ENCODE results near the gene SLC35F4.

The SLC35F4 gene

GRCh38 chr14:57831981-57832380 lies 33.9 kb downstream of the SLC35F4 start:
- no peak for TF ChIP-seq CTCF (IDR thresholded peaks at IDR 0.05; ENCODE audit: insufficient read depth, low read length, poor library complexity, severe bottlenecking)
- no peak for DNase-seq (ENCODE audit: extremely low read depth, insufficient read length)
- no peaks in the 10 kb centered on the region for H3K36me3 ChIP-seq (ENCODE audit: control insufficient read depth, insufficient read depth, low read length)
- H3K4me3 ChIP-seq (replicated peaks; ENCODE audit: low read depth, low read length), result no peak overlapping the region
- no peaks in the 10 kb centered on the region; the same call in 1 of the 2 replicates for H3K27me3 ChIP-seq (replicated peaks; ENCODE audit: control insufficient read depth, insufficient read depth, low read length)

GRCh38 chr14:57828713-57829112 lies 37.2 kb downstream of the SLC35F4 start:
- no peaks in the 10 kb centered on the region; the same call in 1 of the 2 replicates for H3K27me3 ChIP-seq (replicated peaks; ENCODE audit: control insufficient read depth, insufficient read depth, low read length)
- TF ChIP-seq CTCF (IDR thresholded peaks at IDR 0.05; ENCODE audit: insufficient read depth, low read length, poor library complexity, severe bottlenecking), result no peak
- no peak for DNase-seq (ENCODE audit: extremely low read depth, insufficient read length)

GRCh38 chr14:57823015-57823660 lies 42.8 kb downstream of the SLC35F4 start:
- no peak overlapping the region for H3K4me3 ChIP-seq (replicated peaks; ENCODE audit: low read depth, low read length)
- no peaks in the 10 kb centered on the region for H3K36me3 ChIP-seq (ENCODE audit: control insufficient read depth, insufficient read depth, low read length)
- no peaks in the 10 kb centered on the region for H3K27me3 ChIP-seq (replicated peaks; ENCODE audit: control insufficient read depth, insufficient read depth, low read length)
- no peak for TF ChIP-seq CTCF (IDR thresholded peaks at IDR 0.05; ENCODE audit: insufficient read depth, low read length, poor library complexity, severe bottlenecking)
- DNase-seq (ENCODE audit: extremely low read depth, insufficient read length), result no peak

More at GRCh38 chr14:57828713-57829112, 37.2 kb downstream of the SLC35F4 start:
- no peak overlapping the region for H3K4me3 ChIP-seq (replicated peaks; ENCODE audit: low read depth, low read length)
- no peaks in the 10 kb centered on the region for H3K36me3 ChIP-seq (ENCODE audit: control insufficient read depth, insufficient read depth, low read length)

GRCh38 chr14:57822081-57822480 lies 43.8 kb downstream of the SLC35F4 start:
- Histone ChIP-seq H3K27me3 (replicated peaks; ENCODE audit: control insufficient read depth, insufficient read depth, low read length) (no peaks in the 10 kb centered on the region), H3K36me3 (ENCODE audit: control insufficient read depth, insufficient read depth, low read length) (no peaks in the 10 kb centered on the region), H3K4me3 (replicated peaks; ENCODE audit: low read depth, low read length) (no peak overlapping the region)
- DNase-seq (ENCODE audit: extremely low read depth, insufficient read length), result no peak
- no peak for TF ChIP-seq CTCF (IDR thresholded peaks at IDR 0.05; ENCODE audit: insufficient read depth, low read length, poor library complexity, severe bottlenecking)

GRCh38 chr14:57820581-57820980 lies 45.3 kb downstream of the SLC35F4 start:
- no peak for DNase-seq (ENCODE audit: extremely low read depth, insufficient read length)
- no peak for TF ChIP-seq CTCF (IDR thresholded peaks at IDR 0.05; ENCODE audit: insufficient read depth, low read length, poor library complexity, severe bottlenecking)
- H3K27me3 ChIP-seq (replicated peaks; ENCODE audit: control insufficient read depth, insufficient read depth, low read length), result no peaks in the 10 kb centered on the region
- no peaks in the 10 kb centered on the region for H3K36me3 ChIP-seq (ENCODE audit: control insufficient read depth, insufficient read depth, low read length)
- H3K4me3 ChIP-seq (replicated peaks; ENCODE audit: low read depth, low read length), result no peak overlapping the region

- no peaks in the 10 kb centered on the region for H3K36me3 ChIP-seq (ENCODE audit: control insufficient read depth, insufficient read depth, low read length)
- H3K4me3 ChIP-seq (replicated peaks; ENCODE audit: low read depth, low read length), result no peak overlapping the region
- no peak for DNase-seq (ENCODE audit: extremely low read depth, insufficient read length)
- no peak for TF ChIP-seq CTCF (IDR thresholded peaks at IDR 0.05; ENCODE audit: insufficient read depth, low read length, poor library complexity, severe bottlenecking)
- no peaks in the 10 kb centered on the region for H3K27me3 ChIP-seq (replicated peaks; ENCODE audit: control insufficient read depth, insufficient read depth, low read length)
Observed at GRCh38 chr14:57818511-57818910, 47.4 kb downstream of the SLC35F4 start.
